ENCODE data around the gene CEP192.
"Not testable (repeated sequence)": the region's sequence is repeated elsewhere in the genome, so short reads cannot be mapped to it uniquely, and the experiment has no call there.

The CEP192 gene

DNA sequence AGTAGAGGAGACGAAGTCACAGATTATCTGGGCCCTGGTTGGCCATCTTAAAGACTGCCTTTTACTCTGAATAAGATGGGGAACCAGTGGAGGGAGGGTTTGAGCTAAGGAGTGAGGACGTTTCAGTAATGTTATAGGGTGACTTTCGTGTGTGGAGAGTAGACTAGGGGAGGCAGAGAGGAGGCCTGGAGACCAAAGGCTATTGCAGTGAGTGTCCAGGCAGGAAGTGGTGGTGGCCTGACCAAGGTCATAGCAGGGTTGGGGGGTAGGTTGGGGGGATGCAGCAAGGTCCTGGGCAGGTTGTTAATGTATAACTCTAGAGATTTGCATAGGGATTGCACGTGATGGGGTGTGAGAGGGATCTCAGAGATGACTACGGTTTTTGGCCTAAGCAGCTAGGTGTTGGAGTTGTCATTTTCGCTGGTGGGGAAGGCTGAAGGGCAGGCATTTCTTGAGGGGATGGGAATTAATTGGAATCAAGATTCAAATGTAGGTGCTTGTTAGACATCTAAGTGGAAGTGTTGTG lies 4.9 kb downstream of the CEP192 start:
- no peak overlapping the region for H3K27ac ChIP-seq (ENCODE audit: low read length)
- H3K9ac ChIP-seq (ENCODE audit: low read depth, low read length), result no peak overlapping the region

DNA sequence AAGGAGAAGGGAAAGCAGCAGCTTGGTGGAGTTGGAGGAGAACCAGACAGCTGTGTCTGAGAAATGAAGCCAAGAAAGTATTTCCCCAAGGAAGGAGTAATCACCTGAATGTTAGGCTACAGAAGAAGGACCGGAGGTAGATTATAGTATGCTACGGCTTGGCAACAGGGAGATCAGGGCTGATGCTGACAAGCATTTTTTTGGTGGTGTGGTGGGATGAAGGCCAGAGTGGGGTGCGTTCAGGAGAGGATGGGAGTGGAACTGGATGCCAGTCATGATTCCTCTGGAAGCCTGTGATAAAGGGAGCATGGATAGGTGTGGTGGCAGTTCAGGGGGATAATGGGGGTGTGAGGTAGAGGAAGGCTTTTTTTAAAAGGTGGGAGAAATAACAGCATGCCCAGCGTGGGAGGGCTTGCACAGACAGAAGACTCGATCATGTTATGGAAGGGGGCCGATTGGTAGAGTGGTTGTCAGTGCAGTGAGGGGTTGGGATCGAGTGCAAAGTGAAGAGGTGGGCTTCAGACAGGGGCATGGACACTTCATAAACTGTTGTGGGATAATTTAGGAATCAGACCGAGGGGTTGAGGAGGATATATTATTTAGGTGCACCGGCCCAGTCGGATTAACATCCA lies 5.6 kb downstream of the CEP192 start:
- peaks cover 20% of the 10 kb centered on the region for H3K36me3 ChIP-seq (ENCODE audit: insufficient read depth, low read depth, low read length)
- no peak overlapping the region for H3K4me3 ChIP-seq (ENCODE audit: low read length)
- H3K9me3 ChIP-seq (ENCODE audit: insufficient read depth, low read depth, low read length), result no peaks in the 10 kb centered on the region
- H3K27ac ChIP-seq (ENCODE audit: low read length), result no peak overlapping the region
- H3K9ac ChIP-seq (ENCODE audit: low read depth, low read length), result no peak overlapping the region
- H3K4me1 ChIP-seq (ENCODE audit: insufficient read depth, low read length), result peaks cover 17% of the 10 kb centered on the region
- no peaks in the 10 kb centered on the region for H3K27me3 ChIP-seq (ENCODE audit: insufficient read depth, low read length)

More for the DNA sequence above, 4.9 kb downstream of the CEP192 start:
- Histone ChIP-seq H3K4me3 (ENCODE audit: low read length) (no peak overlapping the region), H3K9me3 (ENCODE audit: insufficient read depth, low read depth, low read length) (no peaks in the 10 kb centered on the region), H3K27me3 (ENCODE audit: insufficient read depth, low read length) (no peaks in the 10 kb centered on the region), H3K36me3 (ENCODE audit: insufficient read depth, low read depth, low read length) (peaks cover 13% of the 10 kb centered on the region), H3K4me1 (ENCODE audit: insufficient read depth, low read length) (peaks cover 17% of the 10 kb centered on the region)

DNA sequence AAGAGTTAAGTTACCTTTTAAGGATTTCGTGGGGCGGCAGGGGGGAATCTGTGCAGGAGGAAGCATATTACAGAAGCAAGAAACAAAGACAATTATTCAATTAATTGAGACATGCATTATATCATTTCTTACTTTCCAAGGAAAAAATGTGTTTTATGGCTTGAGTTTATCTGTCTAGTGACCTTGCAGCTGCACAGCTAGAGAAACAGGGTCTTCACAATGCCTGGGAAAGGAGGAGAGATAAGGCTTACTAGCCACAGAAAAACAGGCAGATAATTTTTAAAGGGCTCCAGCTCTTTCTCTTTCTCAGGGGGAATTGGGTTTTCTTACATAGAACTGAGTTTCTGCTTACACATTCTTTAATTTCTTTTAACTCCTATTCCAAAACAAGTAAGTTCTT lies 6.2 kb downstream of the CEP192 start:
- peaks cover 13% of the 10 kb centered on the region for H3K4me1 ChIP-seq (ENCODE audit: insufficient read depth, low read length)
- not testable (repeated sequence) for H3K27me3 ChIP-seq (ENCODE audit: insufficient read depth, low read length); H3K4me3 ChIP-seq (ENCODE audit: low read length); H3K9me3 ChIP-seq (ENCODE audit: insufficient read depth, low read depth, low read length); H3K27ac ChIP-seq (ENCODE audit: low read length); H3K9ac ChIP-seq (ENCODE audit: low read depth, low read length)
- peaks cover 25% of the 10 kb centered on the region for H3K36me3 ChIP-seq (ENCODE audit: insufficient read depth, low read depth, low read length)

DNA sequence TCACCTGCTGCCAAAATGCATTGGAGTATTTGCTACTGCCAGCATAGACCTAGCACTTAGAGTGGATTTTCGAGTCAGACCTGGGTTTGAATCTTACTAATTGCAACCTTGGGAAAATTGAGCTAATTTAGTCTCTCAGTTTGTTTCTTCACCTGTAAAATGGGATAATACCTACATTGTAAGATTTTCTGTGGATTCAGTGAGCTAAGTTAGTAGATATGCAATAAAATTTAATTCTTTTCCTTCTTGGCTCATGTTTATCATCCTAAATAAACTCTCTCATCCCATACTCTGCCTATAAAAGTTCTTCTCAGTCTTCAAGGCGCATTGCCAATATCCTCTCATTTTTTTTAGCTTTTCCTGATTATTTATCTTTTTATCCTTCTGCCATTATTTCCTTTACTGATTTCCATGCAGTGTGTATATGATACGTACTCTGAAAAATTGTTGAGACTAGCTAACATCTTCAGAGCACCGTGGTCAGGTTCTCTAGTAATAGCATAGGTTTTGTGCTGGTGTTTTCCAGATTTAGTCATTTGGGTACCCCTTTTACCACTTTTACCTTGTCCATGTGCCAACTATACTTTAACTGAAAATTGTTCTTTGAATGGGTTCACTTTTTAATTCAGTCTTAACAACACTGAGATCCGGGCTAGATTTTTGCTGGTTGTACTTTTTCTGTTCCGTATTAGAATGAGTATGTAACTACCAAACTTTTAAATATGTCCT lies 7.3 kb downstream of the CEP192 start:
- no peak overlapping the region for H3K9ac ChIP-seq (ENCODE audit: low read depth, low read length)
- H3K4me1 ChIP-seq (ENCODE audit: insufficient read depth, low read length), result peaks cover 2% of the 10 kb centered on the region; the same call in 1 of the 2 replicates
- H3K4me3 ChIP-seq (ENCODE audit: low read length), result no peak overlapping the region
- H3K9me3 ChIP-seq (ENCODE audit: insufficient read depth, low read depth, low read length), result no peaks in the 10 kb centered on the region
- peaks cover 26% of the 10 kb centered on the region for H3K36me3 ChIP-seq (ENCODE audit: insufficient read depth, low read depth, low read length)
- H3K27ac ChIP-seq (ENCODE audit: low read length), result no peak overlapping the region
- no peaks in the 10 kb centered on the region for H3K27me3 ChIP-seq (ENCODE audit: insufficient read depth, low read length)

DNA sequence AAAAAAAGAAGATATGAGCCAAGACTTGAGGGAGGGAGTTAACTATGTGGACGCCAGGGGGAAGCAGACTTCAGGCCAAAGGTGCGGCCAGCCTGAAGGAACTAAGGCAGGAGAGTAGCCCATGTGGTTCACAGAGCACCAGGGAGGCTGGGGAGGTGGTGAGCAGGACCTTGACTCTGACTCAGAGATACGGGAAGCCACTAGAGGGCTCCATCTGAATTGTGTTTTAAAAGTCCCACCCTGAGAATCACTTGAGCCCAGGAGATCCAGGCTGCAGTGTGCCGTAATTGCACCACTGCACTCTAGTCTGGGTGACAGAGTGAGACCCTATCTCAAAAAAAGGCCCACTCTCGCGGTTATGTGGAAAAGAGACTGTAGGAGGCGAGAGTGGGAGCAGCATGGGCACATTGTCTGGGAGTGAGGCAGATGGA lies 12.3 kb downstream of the CEP192 start:
- no peaks in the 10 kb centered on the region for H3K4me1 ChIP-seq (ENCODE audit: insufficient read depth, low read length)
- no peaks in the 10 kb centered on the region for H3K9me3 ChIP-seq (ENCODE audit: insufficient read depth, low read depth, low read length)
- H3K27ac ChIP-seq (ENCODE audit: low read length), result no peak overlapping the region
- no peak overlapping the region for H3K9ac ChIP-seq (ENCODE audit: low read depth, low read length)
- peaks cover 53% of the 10 kb centered on the region for H3K36me3 ChIP-seq (ENCODE audit: insufficient read depth, low read depth, low read length)
- H3K27me3 ChIP-seq (ENCODE audit: insufficient read depth, low read length), result no peaks in the 10 kb centered on the region
- H3K4me3 ChIP-seq (ENCODE audit: low read length), result no peak overlapping the region

DNA sequence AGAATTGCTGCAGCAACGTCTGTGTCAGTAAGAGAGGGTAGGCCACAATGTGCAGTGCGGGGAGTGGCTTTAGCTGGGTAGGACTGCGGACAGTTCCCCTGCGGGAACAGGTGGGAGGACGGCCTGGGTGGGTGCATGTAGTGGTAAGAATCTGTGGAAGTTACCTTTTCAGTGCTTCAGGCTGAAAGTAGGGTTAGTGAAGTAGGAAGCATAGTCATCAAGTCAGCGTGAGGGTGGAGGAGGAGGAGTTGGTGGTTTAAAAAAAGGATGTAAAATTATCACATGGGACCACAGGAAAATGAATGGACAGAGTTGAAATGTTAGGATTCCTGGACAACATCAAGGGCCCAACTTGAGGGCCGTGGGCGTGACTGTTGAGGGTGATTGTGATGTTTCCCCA lies 13.2 kb downstream of the CEP192 start:
- Histone ChIP-seq H3K27ac (ENCODE audit: low read length) (no peak overlapping the region), H3K27me3 (ENCODE audit: insufficient read depth, low read length) (no peaks in the 10 kb centered on the region), H3K9me3 (ENCODE audit: insufficient read depth, low read depth, low read length) (no peaks in the 10 kb centered on the region), H3K4me3 (ENCODE audit: low read length) (no peak overlapping the region), H3K4me1 (ENCODE audit: insufficient read depth, low read length) (no peaks in the 10 kb centered on the region), H3K9ac (ENCODE audit: low read depth, low read length) (no peak overlapping the region), H3K36me3 (ENCODE audit: insufficient read depth, low read depth, low read length) (peaks cover 61% of the 10 kb centered on the region)

DNA sequence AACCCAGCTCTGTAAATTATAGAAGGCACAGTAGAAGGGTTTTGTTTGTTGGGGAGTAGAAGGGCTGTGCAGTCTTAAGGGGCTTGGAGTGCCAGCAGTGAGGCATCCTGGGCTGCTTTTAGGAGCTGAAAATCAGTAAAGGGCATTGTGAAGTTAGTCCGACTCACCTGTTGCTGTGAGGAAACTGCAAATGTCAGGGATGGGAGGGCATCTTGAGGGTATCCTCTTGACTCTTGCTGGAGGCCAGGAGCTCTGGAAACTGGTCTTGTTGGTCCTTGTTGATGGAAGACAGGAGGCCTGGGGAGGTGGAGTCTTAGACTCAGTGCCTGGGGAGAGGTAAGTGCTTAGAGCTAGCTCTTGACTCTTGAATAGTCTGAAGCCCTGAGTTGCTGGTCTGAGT lies 14.1 kb downstream of the CEP192 start:
- H3K4me1 ChIP-seq (ENCODE audit: insufficient read depth, low read length), result no peaks in the 10 kb centered on the region
- H3K4me3 ChIP-seq (ENCODE audit: low read length), result no peak overlapping the region
- no peaks in the 10 kb centered on the region for H3K27me3 ChIP-seq (ENCODE audit: insufficient read depth, low read length)
- peaks cover 65% of the 10 kb centered on the region for H3K36me3 ChIP-seq (ENCODE audit: insufficient read depth, low read depth, low read length)
- no peaks in the 10 kb centered on the region for H3K9me3 ChIP-seq (ENCODE audit: insufficient read depth, low read depth, low read length)
- no peak overlapping the region for H3K27ac ChIP-seq (ENCODE audit: low read length)
- H3K9ac ChIP-seq (ENCODE audit: low read depth, low read length), result no peak overlapping the region

DNA sequence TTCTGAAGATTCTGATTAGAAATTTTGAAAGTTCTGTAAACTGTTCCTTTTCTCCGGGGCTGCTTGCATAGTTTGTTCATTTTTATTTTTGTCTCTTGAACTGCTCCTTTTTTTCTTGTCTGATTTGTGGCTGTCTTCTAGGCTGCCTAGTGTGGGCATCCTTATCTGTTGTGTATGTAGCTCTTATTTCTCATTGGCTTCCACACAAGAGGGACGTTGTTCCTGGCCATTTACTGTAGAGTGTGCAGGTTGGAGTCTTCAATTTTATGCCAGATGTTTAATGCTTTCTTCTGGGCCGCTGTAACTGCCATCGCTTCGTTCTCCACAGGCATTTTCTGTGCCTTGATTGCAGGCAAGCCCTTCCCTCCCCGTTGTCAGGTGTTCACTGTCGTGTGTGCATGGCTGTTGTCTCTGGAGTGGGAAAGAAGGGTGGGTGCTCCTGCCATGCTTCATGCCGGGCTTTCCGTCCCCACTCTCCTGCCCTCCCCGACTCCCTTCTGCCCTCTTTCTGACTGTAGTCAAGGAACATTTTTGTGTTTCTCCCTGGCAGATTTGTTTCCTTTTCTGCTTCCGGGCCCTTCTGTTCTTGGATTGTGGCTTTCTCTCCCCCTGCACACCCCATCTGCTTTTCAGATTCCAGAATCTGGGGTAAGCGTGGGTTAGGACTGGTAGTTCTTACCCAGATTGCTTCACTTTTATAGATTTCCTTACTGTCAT lies 15.5 kb downstream of the CEP192 start:
- Histone ChIP-seq H3K27ac (ENCODE audit: low read length) (no peak overlapping the region), H3K9ac (ENCODE audit: low read depth, low read length) (no peak overlapping the region), H3K27me3 (ENCODE audit: insufficient read depth, low read length) (no peaks in the 10 kb centered on the region), H3K4me3 (ENCODE audit: low read length) (no peak overlapping the region), H3K4me1 (ENCODE audit: insufficient read depth, low read length) (no peaks in the 10 kb centered on the region), H3K36me3 (ENCODE audit: insufficient read depth, low read depth, low read length) (peaks cover 58% of the 10 kb centered on the region), H3K9me3 (ENCODE audit: insufficient read depth, low read depth, low read length) (no peaks in the 10 kb centered on the region)

DNA sequence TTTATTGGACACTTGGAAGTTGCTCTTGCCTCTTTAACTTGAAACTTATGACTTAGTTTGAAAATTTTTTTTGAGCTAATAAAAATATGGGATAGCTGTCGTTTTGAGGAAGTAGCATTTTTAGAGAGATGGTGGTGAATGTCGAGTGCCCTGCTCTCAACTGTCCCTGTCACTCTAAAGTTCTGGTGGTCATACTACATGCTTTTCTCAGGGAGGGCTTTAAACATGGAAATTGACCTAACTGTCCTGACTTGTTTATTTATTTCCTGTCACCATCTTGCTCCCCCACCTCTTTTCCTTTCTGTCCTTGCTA lies 16.0 kb downstream of the CEP192 start:
- no peak overlapping the region for H3K27ac ChIP-seq (ENCODE audit: low read length)
- H3K4me1 ChIP-seq (ENCODE audit: insufficient read depth, low read length), result no peaks in the 10 kb centered on the region
- no peaks in the 10 kb centered on the region for H3K9me3 ChIP-seq (ENCODE audit: insufficient read depth, low read depth, low read length)
- H3K9ac ChIP-seq (ENCODE audit: low read depth, low read length), result no peak overlapping the region
- peaks cover 58% of the 10 kb centered on the region for H3K36me3 ChIP-seq (ENCODE audit: insufficient read depth, low read depth, low read length)
- no peak overlapping the region for H3K4me3 ChIP-seq (ENCODE audit: low read length)
- H3K27me3 ChIP-seq (ENCODE audit: insufficient read depth, low read length), result no peaks in the 10 kb centered on the region

DNA sequence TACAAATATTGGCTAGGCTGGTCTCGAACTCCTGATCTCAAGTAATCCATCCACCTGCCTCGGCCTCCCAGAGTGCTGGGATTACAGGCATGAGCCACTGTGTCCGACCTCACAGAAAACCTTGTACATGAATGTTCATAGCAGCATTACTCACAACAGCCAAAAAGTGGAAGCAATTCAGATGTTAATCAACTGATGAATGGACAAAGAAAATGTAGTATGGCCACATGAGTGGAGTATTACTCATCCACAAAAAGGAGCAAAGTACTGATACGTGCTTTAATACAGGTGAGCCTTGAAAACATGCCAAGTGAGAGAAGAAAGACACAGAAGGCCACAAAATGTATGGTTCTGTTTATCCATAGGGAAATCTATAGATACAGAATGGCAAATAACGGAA lies 20.6 kb downstream of the CEP192 start:
- Histone ChIP-seq H3K27me3 (ENCODE audit: insufficient read depth, low read length) (no peaks in the 10 kb centered on the region), H3K27ac (ENCODE audit: low read length) (no peak overlapping the region), H3K9ac (ENCODE audit: low read depth, low read length) (no peak overlapping the region), H3K36me3 (ENCODE audit: insufficient read depth, low read depth, low read length) (peaks cover 83% of the 10 kb centered on the region), H3K4me1 (ENCODE audit: insufficient read depth, low read length) (no peaks in the 10 kb centered on the region), H3K4me3 (ENCODE audit: low read length) (no peak overlapping the region), H3K9me3 (ENCODE audit: insufficient read depth, low read depth, low read length) (no peaks in the 10 kb centered on the region)

DNA sequence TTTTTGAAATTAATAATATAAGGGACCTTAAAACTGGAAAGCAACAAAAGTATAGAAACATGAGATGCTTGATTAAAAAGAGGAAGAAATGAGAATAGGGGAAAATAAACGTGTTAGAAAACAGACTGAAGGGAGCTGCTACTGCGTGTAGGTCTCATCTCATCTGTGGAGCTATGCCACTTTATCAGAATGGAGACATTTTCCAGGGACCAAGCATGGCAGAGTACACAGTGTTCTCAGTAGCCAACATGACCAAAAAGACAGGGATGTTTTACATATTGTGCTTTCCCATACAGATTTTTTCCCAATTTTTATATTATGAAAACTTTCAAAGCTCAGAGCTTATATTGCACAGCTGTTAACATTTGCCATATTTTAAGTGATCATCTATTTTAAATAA lies 23.1 kb downstream of the CEP192 start:
- Histone ChIP-seq H3K27ac (ENCODE audit: low read length) (no peak overlapping the region), H3K4me1 (ENCODE audit: insufficient read depth, low read length) (no peaks in the 10 kb centered on the region), H3K27me3 (ENCODE audit: insufficient read depth, low read length) (no peaks in the 10 kb centered on the region), H3K9me3 (ENCODE audit: insufficient read depth, low read depth, low read length) (no peaks in the 10 kb centered on the region), H3K4me3 (ENCODE audit: low read length) (no peak overlapping the region), H3K9ac (ENCODE audit: low read depth, low read length) (no peak overlapping the region), H3K36me3 (ENCODE audit: insufficient read depth, low read depth, low read length) (peaks cover 90% of the 10 kb centered on the region)

DNA sequence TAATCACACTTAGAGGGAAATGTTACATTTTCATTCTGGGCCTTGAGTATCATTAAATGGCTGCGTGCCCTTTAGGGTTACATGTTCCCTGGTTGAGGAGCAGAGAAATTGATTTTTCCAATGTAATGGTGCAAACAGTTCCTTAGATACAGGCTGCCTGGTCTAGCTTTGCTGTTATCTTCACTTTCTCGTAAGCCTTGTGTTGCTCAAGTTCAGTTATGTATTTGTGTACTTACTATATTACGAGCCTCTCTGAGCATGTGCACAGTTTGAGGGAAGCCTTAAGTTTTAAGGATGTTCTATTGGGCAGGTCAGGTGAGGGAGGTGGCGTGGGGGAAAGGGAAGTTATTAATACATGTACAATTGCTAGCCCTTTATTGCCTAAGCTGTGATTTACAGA lies 23.7 kb downstream of the CEP192 start:
- Histone ChIP-seq H3K9ac (ENCODE audit: low read depth, low read length) (no peak overlapping the region), H3K4me3 (ENCODE audit: low read length) (no peak overlapping the region), H3K27ac (ENCODE audit: low read length) (no peak overlapping the region), H3K9me3 (ENCODE audit: insufficient read depth, low read depth, low read length) (no peaks in the 10 kb centered on the region), H3K4me1 (ENCODE audit: insufficient read depth, low read length) (no peaks in the 10 kb centered on the region), H3K36me3 (ENCODE audit: insufficient read depth, low read depth, low read length) (peaks cover 88% of the 10 kb centered on the region), H3K27me3 (ENCODE audit: insufficient read depth, low read length) (no peaks in the 10 kb centered on the region)
